GM12878 (cell line): Measurements from ENCODE around the gene ATRN.

Source experiments
- MAX ChIP-seq: IDR thresholded peaks from 2 replicates; pipeline ENCODE4 v1.6.1; 2012; ENCODE audit warnings: low read depth, low read length, improper control_type of control experiment
- SMAD1 ChIP-seq: fragments of 450-650 bp; IDR thresholded peaks from 2 replicates; pipeline ENCODE4 v1.6.1; 2018; ENCODE audit warnings: mild to moderate bottlenecking, low read depth; ENCODE audit not compliant: partially characterized antibody
- ZBED1 ChIP-seq: IDR thresholded peaks from 2 replicates; pipeline ENCODE4 v1.6.1; 2016; ENCODE audit warnings: borderline replicate concordance

- TF ChIP-seq SMAD1 (no peak), ZBED1 (no peak), MAX (no peak)
Measured at GRCh38 chr20:3630429-3630828, 159.6 kb downstream of the ATRN start.
